Activated T-helper 9 cell treated with anti-CD3 and anti-CD28 coated beads, Interleukin-2, amount 50 U/mL, for 16 hours (primary cell): Measurements from ENCODE around the gene USP3.

Experiments used
- DNase-seq: peaks from one replicate; pipeline ENCODE4 v3.0.0-alpha.2; 2020; ENCODE audit warnings: low read depth

USP3 gene, protein sequence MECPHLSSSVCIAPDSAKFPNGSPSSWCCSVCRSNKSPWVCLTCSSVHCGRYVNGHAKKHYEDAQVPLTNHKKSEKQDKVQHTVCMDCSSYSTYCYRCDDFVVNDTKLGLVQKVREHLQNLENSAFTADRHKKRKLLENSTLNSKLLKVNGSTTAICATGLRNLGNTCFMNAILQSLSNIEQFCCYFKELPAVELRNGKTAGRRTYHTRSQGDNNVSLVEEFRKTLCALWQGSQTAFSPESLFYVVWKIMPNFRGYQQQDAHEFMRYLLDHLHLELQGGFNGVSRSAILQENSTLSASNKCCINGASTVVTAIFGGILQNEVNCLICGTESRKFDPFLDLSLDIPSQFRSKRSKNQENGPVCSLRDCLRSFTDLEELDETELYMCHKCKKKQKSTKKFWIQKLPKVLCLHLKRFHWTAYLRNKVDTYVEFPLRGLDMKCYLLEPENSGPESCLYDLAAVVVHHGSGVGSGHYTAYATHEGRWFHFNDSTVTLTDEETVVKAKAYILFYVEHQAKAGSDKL

DNA sequence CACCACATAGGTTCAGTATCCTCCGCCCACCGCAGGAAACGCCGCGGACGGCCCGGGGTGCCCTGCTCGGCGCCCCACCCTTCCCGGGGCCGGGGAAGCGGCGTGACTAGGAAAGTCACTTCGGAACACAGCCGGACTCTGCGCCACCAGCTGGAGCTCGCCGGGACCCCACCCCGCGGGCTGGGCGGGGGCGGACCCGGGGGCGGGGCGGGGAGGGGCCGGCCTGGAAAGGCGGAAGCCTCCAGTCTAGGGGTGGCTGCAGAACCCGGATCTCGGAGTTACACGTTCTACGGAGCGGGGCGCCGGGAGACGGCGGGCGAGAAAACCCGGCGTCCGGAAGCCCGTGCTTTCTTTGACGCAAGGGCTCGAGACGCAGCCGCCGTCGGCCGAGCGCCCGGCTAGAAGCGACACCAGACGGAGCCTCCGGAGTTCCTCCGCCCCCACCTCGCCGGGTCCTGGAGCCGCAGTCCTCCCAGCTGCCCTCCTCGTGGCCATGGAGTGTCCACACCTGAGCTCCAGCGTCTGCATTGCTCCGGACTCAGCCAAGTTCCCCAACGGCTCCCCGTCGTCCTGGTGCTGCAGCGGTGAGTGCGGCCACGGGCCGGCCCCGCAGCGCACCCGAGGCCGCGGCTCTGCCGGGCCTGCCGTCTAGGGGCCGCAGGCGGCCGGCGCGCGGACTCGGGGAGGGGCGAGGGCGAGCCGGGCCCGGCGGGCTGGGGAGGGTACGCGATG, at the start of gene USP3:
Gene USP3 (plus strand): TSS at position 347 of the 732 bp plus-strand sequence. CDS start 147 bp downstream, at position 494.
- DNase-seq, result peak; percentile 90

DNA sequence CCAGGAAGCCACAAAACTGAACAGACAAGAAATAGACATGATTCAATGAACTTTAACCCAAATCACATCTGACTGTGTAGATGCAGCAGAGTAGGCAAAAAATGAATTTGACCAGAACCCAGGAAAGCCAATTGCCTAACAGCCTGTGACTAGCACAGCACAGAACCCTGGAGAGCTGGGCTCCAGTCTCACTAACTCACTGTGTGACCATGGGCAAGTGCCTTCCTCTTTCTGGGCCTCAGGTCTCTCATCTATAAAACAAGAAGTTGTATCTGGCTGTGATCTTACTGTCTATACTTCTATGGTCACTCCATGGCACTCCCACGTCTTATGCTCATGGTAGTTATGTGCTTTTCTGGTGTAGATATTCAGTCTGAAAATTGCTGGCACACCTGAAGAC, 48.1 kb upstream of the USP3 start:
- DNase-seq, result no peak

DNA sequence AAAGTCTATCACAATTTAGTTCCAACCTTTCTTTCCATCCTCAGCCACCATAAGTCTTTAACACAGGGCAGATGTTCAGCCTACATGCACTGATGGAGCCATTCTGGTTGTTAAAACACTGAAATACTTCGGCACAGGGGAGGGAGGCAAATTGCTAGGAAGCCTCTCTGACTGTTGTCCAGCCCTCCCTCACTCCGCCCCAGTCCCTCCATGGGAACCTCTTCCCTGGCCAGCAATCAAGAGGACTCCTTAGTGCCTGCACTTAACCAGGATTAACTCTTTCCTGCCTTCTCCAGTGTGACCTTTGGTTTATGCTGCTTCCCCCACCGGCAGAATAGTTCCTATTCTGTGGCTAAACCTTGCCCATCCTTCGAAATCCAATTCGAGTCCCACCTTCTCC, 47.0 kb upstream of the USP3 start:
- DNase-seq, result no peak

DNA sequence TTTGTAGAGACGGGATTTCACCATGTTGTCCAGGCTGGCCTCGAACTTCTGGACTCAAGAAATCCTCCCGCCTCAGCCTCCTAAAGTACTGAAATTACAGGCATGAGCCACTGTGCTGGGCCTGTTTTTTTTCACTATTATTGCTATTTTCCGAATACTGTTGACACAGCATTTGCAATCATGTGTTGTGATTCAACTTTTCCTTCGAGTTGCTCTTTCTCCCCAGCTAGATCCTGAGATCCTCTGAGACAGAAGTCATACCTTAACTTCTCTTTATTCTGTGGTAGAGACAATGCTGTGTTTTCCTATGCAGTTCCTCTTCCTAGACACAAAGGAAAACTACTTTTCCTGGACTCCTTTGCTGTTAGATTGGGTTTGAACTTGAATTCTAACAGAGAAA, 46.4 kb upstream of the USP3 start:
- DNase-seq, result no peak

DNA sequence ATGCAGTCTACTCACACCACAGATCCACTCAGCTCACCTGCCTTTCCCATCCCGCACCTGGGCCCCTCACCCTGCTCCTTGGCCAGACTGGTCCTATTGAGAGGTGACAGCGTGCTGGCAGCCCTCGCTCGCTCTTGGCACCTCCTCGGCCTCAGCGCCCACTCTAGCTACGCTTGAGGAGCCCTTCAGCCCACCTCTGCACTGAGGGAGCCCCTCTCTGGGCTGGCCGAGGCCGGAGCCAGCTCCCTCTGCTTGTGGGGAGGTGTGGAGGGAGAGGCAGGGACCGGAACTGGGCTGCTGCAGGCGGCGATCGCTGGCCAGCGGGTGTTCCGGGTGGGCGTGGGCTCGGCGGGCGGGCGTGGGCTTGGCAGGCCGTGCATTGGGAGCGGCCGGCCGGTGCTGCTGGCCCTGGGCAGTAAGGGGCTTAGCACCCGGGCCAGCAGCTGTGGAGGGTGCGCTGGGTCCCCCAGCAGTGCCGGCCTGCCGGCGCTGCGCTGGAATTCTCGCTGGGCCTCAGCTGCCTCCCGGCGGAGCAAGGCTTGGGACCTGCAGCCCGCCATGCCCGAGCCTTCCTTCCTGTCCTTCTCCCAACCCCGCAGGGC, 45.5 kb upstream of the USP3 start:
- no peak for DNase-seq

DNA sequence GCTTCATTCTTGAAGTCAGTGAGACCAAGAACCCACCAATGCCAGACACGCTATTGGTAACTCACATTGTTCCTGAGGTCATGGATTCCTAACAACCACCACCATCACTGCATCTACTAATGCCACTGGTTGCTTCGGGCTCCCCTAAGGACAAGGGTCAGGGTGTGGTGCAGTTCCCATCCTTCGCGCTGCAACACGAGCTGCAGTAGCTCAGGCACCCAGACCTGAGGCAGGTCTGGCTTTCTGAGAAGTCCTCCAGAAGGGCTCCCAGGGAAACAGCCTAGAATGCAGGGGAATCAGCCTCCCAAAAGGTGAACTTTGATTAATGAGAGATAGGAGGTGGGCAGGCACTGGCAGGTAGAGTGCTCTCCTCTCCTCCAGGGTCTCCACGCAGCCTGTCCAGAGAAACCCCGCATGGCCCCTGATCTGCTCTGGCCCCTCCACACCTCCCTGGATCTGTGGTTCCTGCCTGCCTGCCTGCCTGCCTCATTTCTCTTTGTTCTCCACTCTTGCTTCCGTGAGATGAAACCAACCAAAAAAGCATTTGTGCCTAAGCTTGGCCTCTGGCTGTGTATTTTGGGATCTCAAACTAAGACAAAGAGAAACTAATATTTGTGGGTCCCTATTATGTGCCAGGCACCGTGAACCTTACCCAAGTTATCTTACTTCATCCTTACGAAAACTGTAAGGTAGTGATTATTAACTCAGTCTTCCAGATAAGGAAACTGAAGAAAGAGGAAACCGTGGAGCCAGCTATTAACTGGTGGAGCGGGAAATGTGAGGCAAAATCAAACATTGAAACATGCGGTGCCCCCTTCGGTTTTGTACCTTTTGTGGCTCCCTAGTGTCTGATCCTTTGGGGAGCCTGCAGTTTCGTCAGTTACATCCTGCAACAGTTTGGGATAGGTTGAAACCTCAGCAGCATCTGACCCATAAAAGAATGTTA, 43.9 kb upstream of the USP3 start:
- DNase-seq, result no peak

DNA sequence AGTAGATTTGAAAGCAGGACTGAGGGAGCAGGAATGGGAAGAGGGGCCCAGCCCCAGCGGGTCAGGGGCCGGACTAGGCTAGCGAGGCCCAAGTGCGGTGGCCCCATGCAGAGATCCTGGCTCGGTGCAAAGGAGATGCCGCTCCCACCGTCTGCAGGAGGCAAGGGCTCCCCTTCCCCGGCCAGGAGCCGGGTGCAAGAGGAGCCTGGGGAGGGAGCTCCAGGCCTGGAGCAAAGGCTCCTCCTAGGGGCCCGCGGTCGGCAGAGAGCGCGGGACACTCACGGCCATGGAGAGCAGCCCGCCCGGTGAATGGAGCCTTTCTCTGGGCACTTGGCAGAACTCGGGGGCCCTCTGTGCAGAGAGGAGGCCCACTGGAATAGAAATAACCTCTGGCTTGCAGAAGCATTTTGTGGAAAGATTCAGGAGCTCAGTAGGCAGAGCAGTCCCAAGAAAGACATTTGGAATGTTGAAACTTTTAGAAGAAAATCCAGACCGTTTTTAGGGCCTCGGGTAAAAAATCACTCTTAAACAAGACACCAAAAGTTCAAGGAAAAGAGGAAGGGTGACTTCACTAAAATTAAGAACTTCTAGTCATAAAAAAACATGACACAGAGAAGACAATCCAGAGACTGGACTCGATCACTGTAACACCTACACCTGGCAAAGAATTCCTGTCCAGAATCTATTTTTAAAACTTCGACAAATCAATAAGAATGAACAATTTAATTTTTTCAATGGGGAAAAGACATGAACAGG, 43.0 kb upstream of the USP3 start:
- DNase-seq, result no peak

DNA sequence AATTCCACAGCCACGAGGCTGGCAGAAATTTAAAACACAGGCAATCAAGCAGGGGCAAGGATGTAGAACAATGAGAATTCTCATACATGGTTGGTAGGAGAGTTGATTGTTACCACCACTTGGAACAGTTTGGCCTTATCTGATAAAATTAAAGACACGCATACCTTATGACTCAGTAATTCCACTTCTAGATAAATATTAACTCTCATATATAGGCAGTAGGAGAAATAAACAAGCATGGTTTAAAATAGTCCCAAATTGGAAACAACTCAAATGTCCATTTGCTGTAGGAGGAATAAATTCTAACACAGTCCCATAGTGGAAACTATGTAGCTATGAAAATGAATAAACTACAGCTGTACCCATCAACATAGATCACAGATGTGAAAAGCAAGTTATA, 42.3 kb upstream of the USP3 start:
- DNase-seq, result no peak

DNA sequence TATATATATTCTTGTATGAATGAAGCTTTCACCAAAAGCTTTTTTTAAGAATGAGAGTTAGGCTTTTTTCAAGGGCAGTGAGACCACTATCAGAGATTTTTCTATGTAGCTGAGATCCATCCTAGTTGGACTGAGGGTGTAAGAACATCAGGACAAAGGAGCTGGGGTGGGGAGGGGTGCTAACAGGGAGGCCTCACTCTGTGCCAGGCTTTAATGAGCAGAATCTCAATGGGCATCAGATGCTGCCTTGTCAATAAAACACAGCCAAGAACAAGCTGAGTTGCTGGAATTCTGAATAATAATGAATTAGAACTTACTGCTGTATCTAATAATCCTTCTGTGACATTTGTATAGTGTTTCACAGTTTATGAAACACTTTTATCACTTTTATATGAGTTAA, 41.4 kb upstream of the USP3 start:
- DNase-seq, result no peak

DNA sequence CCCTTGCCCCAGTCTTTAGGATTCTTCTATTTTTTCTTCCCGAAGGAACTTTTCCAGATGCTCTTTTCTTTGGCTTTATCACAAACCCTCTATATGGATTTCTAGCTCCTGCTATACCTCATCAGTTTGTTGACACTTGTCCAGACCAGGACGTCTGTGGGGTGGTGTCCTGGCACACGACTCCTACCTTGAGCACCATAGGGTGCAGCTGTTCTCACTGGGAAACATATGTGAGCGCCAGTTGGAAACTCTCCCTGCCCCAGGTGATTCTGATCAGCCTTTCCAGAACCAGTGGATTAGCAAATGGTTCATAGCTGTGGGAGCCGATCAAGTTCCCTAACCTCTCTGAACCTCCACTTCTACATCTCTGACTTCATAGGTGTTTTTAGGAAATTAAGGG, 40.6 kb upstream of the USP3 start:
- no peak for DNase-seq

DNA sequence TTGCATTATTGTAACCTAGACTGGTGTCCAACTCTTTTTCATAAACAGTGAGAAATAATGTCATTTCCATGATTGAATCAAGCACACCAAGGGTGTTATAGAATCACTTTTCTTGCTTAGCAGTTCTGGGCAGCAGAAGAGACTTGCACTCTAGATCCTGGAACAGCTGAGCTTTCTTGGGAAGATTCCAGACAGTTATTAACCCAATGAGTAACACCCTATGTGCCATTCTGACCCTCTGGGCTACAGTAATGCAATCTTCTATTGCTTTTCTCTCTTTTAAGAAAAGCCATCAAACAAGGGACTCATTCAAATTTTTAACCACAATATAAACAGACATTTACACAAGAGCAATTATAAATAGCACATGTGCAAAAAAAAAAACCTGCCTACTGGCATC, 39.3 kb upstream of the USP3 start:
- DNase-seq, result no peak

DNA sequence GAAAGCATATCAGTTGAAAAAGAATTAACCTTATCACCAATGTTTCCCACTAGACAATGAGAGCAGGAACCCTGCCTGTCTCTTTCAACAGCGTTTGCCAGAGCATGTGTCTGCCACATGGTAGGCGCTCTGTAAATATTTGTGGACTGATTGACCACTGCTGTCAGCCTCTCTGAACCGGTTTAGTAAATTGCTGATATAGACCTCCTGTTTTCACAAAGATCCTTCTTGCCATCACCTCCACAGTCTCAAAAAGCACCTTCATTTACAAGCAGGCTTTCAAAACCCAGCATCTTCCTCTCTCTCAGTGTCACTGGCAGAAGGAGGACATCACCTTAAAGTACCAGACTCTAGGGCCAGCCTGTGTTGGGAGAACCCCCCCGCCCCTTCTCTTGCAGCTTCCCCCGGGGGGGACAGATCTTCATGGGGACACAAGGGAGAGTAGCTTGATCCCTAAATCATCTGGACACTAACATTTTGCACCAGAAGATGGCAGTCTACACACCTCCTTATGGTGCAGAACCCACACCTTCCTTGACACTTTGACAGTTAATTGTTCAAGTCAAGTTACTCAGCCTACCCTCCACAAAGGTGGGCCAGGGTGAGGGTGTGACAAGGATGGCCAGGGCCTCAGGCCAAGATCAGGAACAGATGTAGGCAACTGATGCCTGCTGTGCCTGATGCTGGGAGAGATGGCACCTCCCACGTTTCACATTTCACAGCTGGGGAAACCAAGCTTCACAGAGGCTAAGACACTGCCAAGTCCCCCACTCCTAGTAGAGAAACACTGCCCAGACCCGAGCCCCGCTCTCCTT, 37.8 kb upstream of the USP3 start:
- DNase-seq, result no peak

DNA sequence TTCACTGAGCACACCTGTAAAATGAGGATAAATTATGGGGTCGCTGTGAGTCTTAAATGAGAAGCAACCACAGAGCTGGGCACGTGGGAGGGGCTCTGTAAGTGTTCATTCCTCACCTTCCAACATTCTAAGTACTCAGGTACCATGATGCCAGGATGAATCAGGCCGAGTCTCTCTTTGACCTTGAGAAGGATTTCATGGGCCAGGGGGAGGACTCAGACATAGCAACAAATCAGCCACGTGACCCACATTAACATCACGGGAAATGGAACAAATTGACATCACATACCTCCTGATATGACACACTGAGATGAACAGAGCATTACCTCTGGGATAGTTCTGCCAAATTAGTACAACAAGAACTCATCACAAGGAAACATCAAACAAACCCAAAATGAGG, 35.2 kb upstream of the USP3 start:
- DNase-seq, result no peak

DNA sequence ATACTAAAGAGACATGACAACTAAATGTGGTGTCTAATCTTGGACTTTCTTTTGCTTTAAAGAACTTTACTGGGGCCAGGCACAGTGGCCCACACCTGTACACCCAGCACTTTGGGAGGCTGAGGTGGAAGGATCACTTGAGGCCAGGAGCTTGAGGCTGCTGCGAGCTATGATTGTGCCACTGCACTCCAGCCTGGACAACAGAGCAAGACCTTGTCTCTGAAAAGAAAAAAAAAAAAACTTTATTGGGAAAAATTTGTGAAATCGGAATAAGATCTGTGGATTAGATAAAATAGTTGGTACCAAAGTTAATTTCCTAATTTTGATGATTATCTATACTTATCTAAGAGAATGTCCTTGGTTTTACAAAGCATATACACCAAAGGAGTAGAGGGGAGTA, 34.4 kb upstream of the USP3 start:
- DNase-seq, result no peak

DNA sequence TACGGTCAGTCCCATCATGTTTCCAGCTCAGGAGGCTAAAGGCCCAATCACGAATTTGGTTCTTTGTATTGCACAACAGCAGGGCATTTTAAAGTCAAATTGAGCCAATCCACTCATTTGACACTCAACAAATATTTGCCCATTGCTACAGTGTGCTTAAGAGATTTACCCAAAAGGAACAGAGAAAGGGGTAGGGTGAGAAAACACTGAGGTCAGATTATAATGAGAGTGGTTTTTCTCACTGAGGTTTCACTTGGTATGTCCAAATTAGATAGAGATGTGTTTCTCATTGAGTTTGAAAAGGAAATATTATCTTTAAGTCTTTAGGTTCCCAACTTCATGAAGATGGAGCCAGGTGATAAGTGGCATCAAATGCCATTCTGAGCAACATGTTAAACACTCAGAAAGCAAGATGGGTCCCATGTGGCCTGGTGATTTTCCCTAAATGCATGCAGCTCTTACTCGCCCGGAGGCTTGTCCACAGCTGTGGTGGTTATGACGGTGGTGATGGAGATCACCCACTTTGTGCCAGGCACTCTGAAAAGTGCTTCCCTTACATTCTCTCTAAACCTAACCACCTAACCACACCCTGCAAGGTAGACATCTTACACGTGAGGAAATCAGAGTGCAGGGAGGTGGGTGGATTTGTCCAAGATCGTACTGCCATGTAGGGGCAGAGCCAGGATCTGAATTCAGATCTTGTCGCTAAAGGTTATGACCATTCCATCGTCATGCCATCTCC, 31.2 kb upstream of the USP3 start:
- DNase-seq, result no peak

DNA sequence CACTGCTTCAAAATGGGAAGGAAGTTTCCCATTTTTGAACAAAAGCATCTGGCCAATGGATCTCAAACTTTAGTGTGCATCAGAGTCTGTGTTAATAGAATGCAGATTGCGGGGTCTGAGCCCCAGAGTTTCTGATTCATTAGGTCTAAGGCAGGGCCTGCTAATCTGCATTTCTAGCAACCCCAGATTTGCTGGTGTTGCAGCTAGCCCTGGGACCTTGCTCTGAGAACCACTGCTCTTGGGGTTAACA, 30.7 kb upstream of the USP3 start:
- no peak for DNase-seq

DNA sequence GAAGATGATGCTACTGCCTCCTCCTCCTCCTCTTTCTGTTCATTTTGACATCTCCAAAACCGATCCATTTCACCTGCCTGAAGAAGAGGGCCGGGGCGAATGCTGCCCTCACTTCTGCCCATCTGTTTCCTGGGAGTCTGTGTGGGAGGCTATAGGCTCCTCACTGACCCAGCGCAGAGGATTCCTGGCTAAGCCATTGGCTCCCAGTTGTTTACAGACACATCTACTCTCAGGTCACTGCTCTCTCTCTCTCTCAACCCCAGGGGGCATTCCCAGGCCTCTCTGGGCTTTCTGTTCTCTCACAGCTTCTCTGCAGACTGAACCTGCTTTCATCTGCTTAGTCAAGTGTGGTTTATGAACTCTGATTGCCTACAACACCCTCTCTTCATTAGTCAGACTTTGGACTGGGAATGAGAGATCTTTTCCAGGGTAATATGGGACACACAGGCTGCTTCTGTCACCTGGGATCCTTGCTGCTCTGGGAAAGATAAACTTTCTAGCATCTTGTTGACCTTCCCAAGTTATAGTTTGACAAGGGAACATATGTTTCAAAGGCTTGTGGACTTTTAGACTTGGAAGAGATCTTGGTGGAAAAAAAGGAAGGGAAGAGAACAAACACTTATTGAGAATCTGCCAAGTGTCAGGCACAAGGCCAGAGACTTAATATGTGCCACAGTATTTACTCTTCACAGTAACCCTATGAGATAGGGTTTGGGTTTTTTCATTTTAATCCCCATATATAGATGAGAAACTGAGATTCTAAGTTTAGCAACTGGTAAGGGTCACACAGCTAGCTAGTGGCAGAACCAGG, 30.2 kb upstream of the USP3 start:
- peak; percentile 42 for DNase-seq

DNA sequence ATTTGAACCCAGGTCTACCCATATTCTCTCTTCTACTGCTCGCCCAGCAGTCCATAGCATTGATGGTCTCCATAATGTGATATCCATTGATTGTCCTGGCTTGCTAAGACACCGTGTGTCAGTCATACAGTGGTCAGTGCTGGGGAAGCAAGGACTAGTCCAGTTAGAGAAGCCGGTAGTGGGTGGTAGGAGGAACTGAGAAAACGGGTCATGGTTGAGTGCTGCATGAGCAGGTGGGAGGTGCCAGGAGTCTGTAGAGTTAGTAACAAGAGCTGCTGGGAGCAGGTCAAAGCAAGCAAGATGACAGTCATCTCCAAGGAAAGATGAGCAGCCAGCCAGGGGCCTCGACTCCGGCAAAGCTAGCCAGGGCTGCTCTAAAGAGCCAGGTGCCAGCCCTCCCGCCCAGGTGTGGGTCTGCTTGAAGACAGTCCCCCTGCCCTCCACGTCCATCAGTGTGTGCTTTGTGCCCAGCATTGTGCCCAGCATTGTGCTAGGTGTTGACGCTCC, 29.5 kb upstream of the USP3 start:
- DNase-seq, result no peak

DNA sequence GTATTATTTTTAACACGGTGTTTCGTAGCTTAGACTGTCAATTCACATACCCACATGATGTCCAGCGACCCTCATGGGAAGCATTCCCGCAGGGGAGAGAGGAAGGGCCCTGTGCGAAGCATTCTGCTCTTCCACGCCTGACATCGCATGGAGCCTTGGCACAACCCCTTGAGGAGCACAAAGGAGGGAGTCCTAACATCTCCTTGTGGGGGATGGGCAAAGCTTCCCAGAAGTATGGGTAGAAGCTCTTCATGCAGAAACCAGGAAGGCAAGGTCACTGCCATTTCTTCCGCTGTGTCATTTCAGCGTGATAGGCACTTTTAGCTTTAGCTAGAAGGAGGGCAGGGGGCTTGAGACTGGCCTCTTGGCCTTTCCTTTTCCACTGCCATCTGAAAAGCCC, 28.7 kb upstream of the USP3 start:
- DNase-seq, result no peak
